Measurements from ENCODE around the gene H2BK1.

Gene H2BK1

DNA sequence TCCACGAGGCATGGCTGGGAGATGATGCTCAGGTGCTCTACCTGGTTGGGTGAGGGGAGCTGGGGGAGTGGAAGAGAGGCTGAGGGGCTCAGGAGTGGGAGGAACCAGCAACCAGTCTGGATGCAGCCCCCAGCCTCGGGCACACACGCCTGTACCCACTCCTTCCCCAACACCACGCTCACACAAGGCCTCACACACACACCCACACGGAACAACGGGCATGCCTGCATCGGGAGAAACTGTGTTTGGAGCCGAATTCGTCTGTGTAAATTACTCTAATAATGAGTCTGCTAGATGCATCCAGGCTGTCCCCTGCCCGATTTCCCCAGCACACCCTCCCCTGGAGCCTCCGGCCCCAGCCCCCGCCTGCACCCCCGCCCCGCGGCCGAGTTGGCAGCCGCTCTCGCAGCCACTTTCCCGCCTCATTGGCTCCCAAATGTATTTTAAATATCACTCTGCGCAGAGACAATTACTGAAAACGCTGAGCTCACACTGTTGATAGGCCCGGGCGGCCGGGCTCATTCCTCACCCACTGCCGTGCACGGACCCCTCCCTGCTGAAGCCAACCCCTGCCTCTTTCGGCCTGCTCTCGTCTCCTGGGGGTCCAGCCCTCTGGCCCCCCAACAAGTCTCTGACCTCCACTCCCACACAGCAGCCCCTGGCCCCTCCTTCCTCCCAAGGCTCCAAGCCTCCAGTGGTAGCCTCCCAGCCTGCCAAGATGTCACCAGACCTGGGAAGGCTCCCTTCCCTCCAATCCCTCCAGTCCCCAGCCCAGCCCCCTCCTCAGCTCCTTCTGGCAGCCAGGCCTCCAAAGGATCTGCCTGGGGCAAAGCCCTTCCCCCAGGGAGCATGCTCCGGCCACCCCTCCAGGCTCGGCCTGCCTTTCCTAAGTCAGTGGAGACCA, 11.1 kb downstream of the H2BK1 start:
- DNase-seq = peak; percentile 49

DNA sequence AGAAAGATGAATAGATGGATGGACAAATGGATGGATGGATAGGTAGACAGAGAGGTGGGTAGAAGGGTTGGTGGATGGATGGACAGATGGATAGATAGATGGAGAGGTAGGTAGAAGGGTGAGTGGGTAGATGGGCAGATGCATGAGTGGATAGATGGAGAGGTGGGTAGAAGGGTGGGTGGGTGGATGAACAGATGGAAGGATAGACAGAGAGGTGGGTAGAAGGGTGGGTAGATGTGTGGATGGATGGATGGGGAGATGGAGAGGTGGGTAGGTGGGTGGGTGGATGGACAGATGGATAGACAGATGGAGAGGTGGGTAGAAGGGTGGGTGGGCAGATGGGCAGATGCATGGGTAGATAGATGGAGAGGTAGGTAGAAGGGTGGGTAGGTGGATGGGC, 12.4 kb downstream of the H2BK1 start:
- DNase-seq = no peak

GRCh38 chr7:151195616-151196450, 14.5 kb downstream of the H2BK1 start:
- no peak for DNase-seq

- no peak for DNase-seq
These were observed 16.1 kb downstream of the H2BK1 start for GRCh38 chr7:151194188-151194587.

DNA sequence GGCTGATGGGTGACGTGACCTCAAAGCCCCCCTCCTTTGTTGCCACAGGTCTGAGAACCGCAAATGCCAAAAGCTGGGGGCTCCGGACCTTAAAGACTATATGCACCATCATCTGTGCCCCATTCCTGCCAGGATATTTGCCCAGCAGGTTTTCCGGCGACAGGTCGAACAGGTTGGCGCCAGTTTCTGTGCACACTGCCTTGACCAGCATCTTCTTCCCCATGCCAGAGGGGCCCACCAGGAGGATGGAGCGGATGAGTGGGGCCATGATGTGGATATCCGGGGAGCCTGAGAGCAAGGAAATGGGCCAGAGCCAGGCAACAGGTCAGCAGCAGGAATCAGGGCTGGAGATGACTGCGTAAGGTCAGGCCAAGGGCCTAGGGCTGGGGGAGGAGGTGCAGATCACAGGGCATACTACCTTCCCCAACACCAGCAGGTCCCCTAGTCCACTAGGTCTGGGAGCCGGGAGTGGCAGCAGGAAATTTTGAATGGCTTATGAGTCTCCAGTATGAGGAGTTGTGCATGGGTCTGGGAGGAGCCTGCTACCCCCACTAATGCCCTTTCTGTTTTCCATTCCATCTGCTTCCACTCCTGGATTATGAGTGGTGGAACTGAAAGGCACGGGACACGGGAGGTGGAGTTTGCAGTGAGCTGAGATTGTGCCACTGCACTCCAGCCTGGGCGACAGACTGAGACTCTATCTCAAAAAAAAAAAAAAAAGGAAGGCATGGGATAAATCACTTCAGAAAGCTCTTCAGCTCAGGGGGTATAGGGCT, 16.9 kb downstream of the H2BK1 start:
- no peak for DNase-seq

GRCh38 chr7:151192002-151192539, 18.2 kb downstream of the H2BK1 start:
- DNase-seq = no peak

DNA sequence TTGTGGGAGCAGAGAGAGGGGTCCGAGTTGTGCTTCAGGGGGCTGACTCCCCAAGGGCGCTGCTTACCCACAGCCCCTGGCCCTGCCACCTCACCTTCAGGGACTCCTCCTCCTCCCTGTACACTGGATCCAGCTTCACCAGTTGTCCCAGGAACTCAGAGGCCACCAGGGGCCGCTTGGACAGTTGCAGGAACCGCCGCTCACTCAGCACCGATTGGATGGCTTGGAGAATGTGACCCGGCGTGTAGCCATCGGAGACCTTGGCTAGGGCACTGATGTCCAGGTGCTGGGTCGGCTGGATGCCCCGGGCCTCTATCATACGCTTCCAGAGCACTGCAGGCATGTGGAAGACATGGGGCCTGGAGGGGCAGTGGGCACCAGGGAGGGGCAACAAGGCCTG, 18.7 kb downstream of the H2BK1 start:
- no peak for DNase-seq

DNA sequence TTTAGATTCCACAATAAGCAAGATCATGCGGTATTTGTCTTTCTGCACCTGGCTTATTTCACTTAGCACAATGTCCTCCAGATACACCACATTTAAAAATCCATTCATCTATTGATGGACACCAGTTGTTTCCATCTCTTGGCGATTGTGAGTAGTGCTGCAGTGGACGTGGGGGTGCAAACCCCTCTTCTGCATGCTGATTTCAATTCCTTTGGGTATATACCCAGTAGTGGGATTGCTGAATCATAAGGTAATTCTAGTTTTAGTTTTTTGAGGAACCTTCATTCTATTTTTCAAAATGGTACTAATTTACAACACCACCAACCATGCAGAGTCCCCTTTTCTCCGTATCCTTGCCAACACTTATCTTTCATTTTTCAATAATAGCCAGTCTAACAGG, 21.2 kb downstream of the H2BK1 start:
- no peak for DNase-seq

GRCh38 chr7:151188252-151188542, 22.1 kb downstream of the H2BK1 start:
- no peak for DNase-seq

DNA sequence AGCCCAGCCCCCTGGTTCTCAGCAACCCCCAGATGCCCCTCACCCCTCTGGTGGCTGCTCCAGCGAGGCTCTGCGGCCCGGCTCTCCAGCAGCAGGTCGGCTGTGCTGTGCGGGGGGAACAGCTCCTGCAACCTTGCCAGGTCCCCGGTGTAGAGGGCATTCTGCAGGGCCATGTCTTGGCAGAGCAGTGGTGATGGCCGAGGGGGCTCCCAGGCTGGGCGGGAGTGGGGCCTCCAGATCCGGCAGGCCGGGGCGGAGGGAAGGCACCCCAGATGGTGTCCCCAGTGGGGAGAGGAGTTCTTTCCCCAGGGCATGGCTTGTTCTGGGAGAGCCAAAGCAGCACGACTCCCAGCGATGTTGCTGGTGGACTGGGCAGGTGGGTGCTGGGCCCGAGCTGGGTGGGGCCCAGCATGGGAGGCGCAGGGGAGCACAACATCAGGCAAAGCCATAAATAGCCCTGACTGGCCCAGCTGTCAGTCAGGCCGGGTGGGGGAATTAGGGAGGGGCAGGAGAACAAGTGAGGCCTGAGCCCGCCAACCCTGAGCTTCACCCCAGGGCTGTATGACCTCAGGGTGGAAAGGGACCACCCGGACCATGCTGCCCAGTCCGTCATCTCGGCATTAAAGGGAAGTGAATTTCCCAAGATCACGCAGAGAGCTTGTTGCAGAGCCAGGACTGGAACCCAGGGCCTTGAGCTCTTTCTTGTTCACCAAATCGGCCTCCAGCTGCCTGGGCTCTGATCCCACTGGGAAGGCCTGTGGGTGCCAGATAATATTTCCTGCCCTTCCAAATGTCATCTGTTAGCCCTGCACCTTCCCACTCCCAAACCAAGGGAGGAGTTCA, 22.7 kb downstream of the H2BK1 start:
- DNase-seq = no peak

GRCh38 chr7:151186640-151187408, 23.5 kb downstream of the H2BK1 start, which contains the start of gene ASB10:
Gene ASB10 (minus strand): TSS chr7:151187250. CDS start chr7:151187130, 120 bp downstream.
- DNase-seq = no peak

DNA sequence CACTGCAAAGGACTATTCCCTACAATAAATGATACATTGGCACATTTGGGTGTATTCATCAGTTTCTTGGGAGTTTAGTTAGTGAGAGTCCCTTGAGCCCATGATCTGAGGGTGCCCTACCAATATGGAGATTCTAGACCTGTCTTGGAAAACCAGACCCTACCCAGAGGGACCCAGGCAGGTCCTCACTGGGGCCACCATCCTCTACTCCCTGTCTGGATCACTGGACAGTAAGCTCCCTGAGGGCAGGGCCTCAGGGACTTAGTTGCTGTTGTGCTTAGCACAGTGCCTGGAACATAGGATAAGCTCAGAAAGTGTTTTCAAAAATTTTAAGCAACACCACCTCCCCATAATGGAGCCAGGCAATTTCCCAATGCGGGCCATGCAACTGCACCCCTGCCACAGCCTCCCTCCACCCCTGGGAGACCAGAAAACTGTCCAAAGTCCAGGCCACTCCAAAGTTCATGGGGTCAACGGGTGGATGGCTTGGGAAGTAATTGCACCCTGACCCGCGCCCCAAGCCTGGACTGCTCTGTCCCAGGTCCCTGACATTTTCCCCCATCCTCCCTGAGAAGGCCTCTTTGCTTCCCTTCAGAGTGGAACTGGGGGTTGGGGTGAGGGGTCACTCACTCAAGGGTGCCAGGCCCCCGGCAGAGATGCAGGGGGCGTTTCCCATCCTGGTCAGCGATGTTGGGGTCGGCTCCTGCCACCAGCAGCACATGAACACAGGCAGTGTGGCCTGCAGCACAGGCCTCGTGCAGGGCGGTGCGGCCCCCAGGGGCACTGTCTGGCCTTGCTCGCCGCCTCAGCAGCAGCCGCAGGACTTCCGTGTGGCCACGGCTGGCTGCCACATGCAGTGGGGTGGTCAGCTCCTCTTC, 24.3 kb downstream of the H2BK1 start:
- no peak for DNase-seq

DNA sequence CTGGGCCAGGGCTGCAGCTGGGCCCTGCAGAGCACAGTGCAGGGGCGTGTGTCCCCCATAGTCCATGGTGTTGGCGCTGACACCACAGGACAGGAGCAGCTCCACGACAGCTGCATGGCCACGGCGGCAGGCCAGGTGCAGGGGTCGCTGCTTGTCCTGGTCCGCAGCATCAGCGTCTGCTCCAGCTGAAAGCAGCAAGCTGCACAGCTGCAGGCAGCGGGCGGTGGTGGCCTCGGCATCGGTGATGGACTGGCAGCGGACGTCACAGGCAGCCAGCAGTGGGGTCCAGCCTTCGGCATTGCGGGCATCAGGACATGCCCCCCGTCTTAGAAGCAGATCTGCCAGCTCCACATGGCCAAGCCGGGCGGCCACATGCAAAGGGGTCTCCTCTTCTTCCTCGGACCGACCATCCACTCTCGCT, 29.3 kb downstream of the H2BK1 start:
- no peak for DNase-seq

- DNase-seq = no peak
These were observed 30.3 kb downstream of the H2BK1 start for GRCh38 chr7:151179946-151180345.

DNA sequence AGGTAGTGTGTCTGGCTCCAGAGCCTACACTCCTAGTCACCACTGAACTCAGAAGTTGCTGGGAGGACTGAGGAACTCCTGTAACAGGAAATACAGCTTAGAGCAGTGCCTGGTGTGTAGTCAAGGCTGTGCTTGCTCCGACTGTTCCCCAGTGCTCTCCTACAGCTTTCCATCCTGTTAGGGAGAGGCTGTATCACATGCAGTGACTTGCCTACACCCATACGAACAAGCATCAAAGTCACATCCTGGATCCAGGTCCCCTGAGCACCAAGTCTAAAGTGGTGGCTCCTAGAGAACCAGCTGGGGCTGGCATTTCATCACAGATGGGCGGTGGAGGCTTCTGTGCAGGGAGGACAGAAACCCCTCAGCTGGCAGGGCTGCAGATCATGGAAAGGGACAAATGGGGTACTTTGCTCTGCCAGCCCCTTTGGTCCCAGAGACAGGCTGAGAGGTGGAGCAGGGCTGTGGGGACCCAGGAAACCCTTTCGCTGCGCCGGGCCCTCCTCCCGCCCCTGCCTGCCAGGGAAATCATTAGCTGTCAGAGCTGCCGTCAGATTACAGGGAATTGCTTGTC, 30.9 kb downstream of the H2BK1 start:
- no peak for DNase-seq

DNA sequence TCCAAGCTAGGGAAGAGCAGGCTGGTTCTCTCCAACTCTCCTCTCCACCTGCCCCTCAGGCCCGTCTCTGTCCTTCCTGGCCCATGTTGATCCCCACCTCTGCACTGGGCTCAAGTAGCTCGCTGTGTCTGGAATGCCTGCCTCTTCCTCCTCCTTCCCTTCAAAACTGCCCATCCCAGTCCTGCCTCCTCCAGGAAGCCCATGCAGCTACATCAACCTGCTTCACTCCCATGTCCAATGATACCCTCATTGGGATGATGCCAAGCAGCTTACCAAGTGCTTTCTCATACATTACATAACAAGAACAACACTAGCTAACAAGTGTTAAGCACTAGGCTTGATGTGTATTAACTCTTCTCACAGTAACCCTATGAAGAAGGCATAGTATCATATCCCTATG, 31.5 kb downstream of the H2BK1 start:
- no peak for DNase-seq

- DNase-seq = no peak
These were observed 32.1 kb downstream of the H2BK1 start for GRCh38 chr7:151178236-151178635.

GRCh38 chr7:151177310-151177709, 33.0 kb downstream of the H2BK1 start:
- DNase-seq = no peak

GRCh38 chr7:151176401-151176800, 33.9 kb downstream of the H2BK1 start:
- DNase-seq = no peak

DNA sequence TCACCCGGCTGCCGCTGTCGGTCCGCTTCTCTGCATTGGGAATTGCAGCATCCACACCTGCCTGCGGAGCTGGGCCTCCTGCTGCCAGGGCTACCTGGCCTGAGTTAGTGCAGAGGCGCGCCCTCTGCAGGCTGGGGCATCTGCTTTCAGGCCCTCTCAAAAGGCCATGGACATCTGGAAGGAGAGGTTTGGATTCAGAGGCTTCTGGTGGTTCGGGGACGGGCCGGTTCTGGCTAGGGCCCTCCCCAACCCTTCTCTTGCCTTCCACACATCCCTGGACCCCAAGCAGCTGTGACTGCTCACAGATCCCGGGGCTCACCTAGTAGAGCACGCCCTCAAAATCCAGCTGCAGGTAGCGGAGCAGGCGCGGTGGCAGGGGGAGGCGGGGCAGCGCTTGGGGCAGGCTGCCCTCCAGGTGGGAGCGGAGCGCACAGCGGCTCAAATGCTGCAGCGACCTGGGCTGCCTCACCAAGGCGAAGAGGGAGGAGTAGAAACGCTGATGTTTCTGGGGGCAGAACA, 34.4 kb downstream of the H2BK1 start:
- DNase-seq = no peak
